GM12878 (cell line): ENCODE data around the gene CCDC172. TPM values are rescaled to one million over a fixed set of nuclear protein-coding genes. Genes with fewer than 3 reads are reported as not detected.

Source experiments
- ATAC-seq: fragments of 200-7000 bp; cut with Tn5 transposase; 3 replicates; pipeline ENCODE4 v1.9.1; 2020; ENCODE audit warnings: mild to moderate bottlenecking, moderate library complexity
- BruUV-seq: library from RNA; stranded (reverse); fragments of 400-500 nt; replicated peaks from 2 replicates; lab custom pipeline; 2021; lab: Mats Ljungman, UMichigan
- CTCF ChIA-PET: fragments of 300-600 bp; sonication (Branson Sonifier 250); formaldehyde crosslinking; extraction: SDS; loops from one replicate; lab custom pipeline; 2021; ENCODE audit warnings: inconsistent platforms; lab: Yijun Ruan, JAX
- POLR2A ChIA-PET: fragments of 350-600 bp; formaldehyde crosslinking; extraction: SDS; loops from one replicate; lab custom pipeline; 2021; ENCODE audit warnings: inconsistent platforms; lab: Charles Lee
- RAD21 ChIA-PET: fragments of 300-600 bp; sonication (Branson Sonifier 250); formaldehyde crosslinking; loops from one replicate; lab custom pipeline; 2023; ENCODE audit warnings: antibody characterized with exemption; ENCODE audit not compliant: unreplicated experiment; lab: Charles Lee
- SMC1A ChIA-PET: fragments of 300-600 bp; sonication (Branson Sonifier 250); formaldehyde crosslinking; loops from one replicate; lab custom pipeline; 2023; ENCODE audit not compliant: unreplicated experiment, uncharacterized antibody; lab: Charles Lee
- DNase-seq: peaks from one replicate; pipeline ENCODE4 v3.0.0-alpha.2; 2011; ENCODE audit warnings: low read depth, low spot score
- FAIRE-seq: peaks from 3 replicates; lab custom pipeline; 2011; peaks lifted over from hg19 to GRCh38; lab: Jason Lieb, UNC
- H2AFZ ChIP-seq: 2 replicates; pipeline ENCODE4 v1.6.0; 2011; ENCODE audit warnings: low read depth, low read length, control low read depth; ENCODE audit not compliant: control insufficient read depth
- H3K27ac ChIP-seq: 2 replicates; pipeline ENCODE4 v1.5.1; 2011; ENCODE audit warnings: control low read depth; ENCODE audit not compliant: control insufficient read depth, insufficient read depth
- H3K27me3 ChIP-seq, 2 experiments: replicated peaks in 1 of 2; 2 replicates each; pipeline versions ENCODE4 v1.6.0 to v1.6.1; 2011; ENCODE audit warnings: low read length in 1 of 2; ENCODE audit not compliant: control insufficient read depth in 2 of 2, insufficient read depth in 2 of 2
- H3K36me3 ChIP-seq, 2 experiments: 2 replicates each; pipeline ENCODE4 v1.5.1; 2011; ENCODE audit warnings: low read length in 1 of 2; ENCODE audit not compliant: control insufficient read depth in 2 of 2, insufficient read depth in 2 of 2
- H3K4me1 ChIP-seq: 2 replicates; pipeline ENCODE4 v1.6.1; 2011; ENCODE audit warnings: mild to moderate bottlenecking, low read length, moderate library complexity, mixed read lengths; ENCODE audit not compliant: control insufficient read depth, insufficient read depth
- H3K4me2 ChIP-seq: 2 replicates; pipeline ENCODE4 v1.6.0; 2011; ENCODE audit warnings: control low read depth; ENCODE audit not compliant: control insufficient read depth, insufficient read depth
- H3K4me3 ChIP-seq: fragments of 200-600 bp; sonication (generic); 2 replicates; pipeline ENCODE4 v1.5.1; 2016
- H3K79me2 ChIP-seq: 2 replicates; pipeline ENCODE4 v1.6.0; 2011; ENCODE audit warnings: low read length; ENCODE audit not compliant: control insufficient read depth, insufficient read depth
- H3K9ac ChIP-seq: 2 replicates; pipeline ENCODE4 v1.8.0; 2011; ENCODE audit warnings: low read length, control low read depth, mixed read lengths; ENCODE audit not compliant: control insufficient read depth, insufficient read depth
- H3K9me3 ChIP-seq: replicated peaks from 3 replicates; pipeline ENCODE4 v1.5.1; 2011; ENCODE audit warnings: mild to moderate bottlenecking, low read length; ENCODE audit not compliant: control insufficient read depth, insufficient read depth
- H4K20me1 ChIP-seq: 2 replicates; pipeline ENCODE4 v1.6.0; 2011; ENCODE audit not compliant: control insufficient read depth, insufficient read depth
- ATF7 ChIP-seq: fragments of 450-650 bp; IDR thresholded peaks from 2 replicates; pipeline ENCODE4 v1.6.1; 2016; ENCODE audit warnings: low read depth, mild to moderate bottlenecking
- BACH1 ChIP-seq: fragments of 450-650 bp; IDR thresholded peaks from 2 replicates; pipeline ENCODE4 v1.6.1; 2017; ENCODE audit warnings: mild to moderate bottlenecking, borderline replicate concordance
- HSF1 ChIP-seq: fragments of 150-350 bp; IDR thresholded peaks from 2 replicates; pipeline ENCODE4 v1.6.1; 2014; ENCODE audit warnings: mild to moderate bottlenecking, low read depth, low read length
- JUND ChIP-seq: IDR thresholded peaks from 2 replicates; pipeline ENCODE4 v1.6.1; 2012; ENCODE audit warnings: low read depth, mild to moderate bottlenecking, low read length, improper control_type of control experiment, moderate library complexity
- KLF5 ChIP-seq: fragments of 450-650 bp; IDR thresholded peaks from 2 replicates; pipeline ENCODE4 v1.6.1; 2014; ENCODE audit warnings: mild to moderate bottlenecking; ENCODE audit not compliant: partially characterized antibody
- MYC ChIP-seq: IDR thresholded peaks from 2 replicates; pipeline ENCODE4 v1.6.1; 2011; ENCODE audit warnings: mild to moderate bottlenecking, low read length, moderate library complexity, inconsistent platforms; ENCODE audit not compliant: insufficient read depth, insufficient replicate concordance, insufficient read length, severe bottlenecking
- POU2F2 ChIP-seq: IDR thresholded peaks from 3 replicates; pipeline ENCODE4 v1.6.1; 2011; ENCODE audit warnings: low read depth, mild to moderate bottlenecking, low read length, borderline replicate concordance
- RUNX3 ChIP-seq: IDR thresholded peaks from 2 replicates; pipeline ENCODE4 v1.6.1; 2012; ENCODE audit warnings: low read length, inconsistent platforms
- SIN3A ChIP-seq: IDR thresholded peaks from 2 replicates; pipeline ENCODE4 v1.6.1; 2012; ENCODE audit warnings: low read depth, low read length, improper control_type of control experiment
- SPI1 ChIP-seq: IDR thresholded peaks from 2 replicates; pipeline ENCODE4 v1.6.1; 2011; ENCODE audit warnings: low read depth, mild to moderate bottlenecking, low read length, moderate library complexity, borderline replicate concordance; ENCODE audit not compliant: insufficient read depth
- YY1 ChIP-seq: IDR thresholded peaks from 2 replicates; pipeline ENCODE4 v1.6.1; 2011; ENCODE audit warnings: low read depth, mild to moderate bottlenecking, low read length
- ZZZ3 ChIP-seq: IDR thresholded peaks from 2 replicates; pipeline ENCODE4 v1.6.1; 2011; ENCODE audit warnings: low read depth; ENCODE audit not compliant: control insufficient read depth, insufficient read length
- WGBS: methylation state at CpG from one replicate; pipeline ENCODE4 v1.1.6; 2016; ENCODE audit warnings: low lambda C conversion rate; ENCODE audit not compliant: insufficient replicate concordance, insufficient coverage; ENCODE audit errors: missing lambda C conversion rate; 5-methylcytosine and 5-hydroxymethylcytosine counted together
- in situ Hi-C: fragments of 300-500 bp; cut with MboI; formaldehyde crosslinking; loops from 9 replicates; pipeline ENCODE4 v1.14.3; 2018; ENCODE audit warnings: mixed read lengths
- intact Hi-C: fragments of 100-400 bp; cut with micrococcal nuclease; formaldehyde crosslinking; loops from one replicate; pipeline ENCODE4 v1.14.2; 2022; ENCODE audit not compliant: unreplicated experiment
- polyA plus RNA-seq, 11 experiments: library from polyadenylated mRNA; depleted of rRNA in 4 of 11; unstranded in 6 of 11; stranded (reverse) in 5 of 11; fragments of >200 nt; fragmentation: Nextera tagmentation in 4 of 11; fragmentation: Illumina TruSeq in 1 of 11; extraction: Ambion mirVana in 4 of 11; extraction: Trizol in 1 of 11; gene quantifications; 1 replicate in 1 of 11; 2 replicates in 10 of 11; pipeline versions ENCODE4 v1.2.1 to v1.2.3, GENCODE V29; 2011 to 2016; ENCODE audit warnings: inconsistent platforms in 2 of 11, missing spikeins in 2 of 11, low read depth in 1 of 11
- total RNA-seq, 4 experiments: library from RNA; depleted of rRNA in 3 of 4; stranded (reverse); fragments of >200 nt in 3 of 4; fragmentation: Illumina TruSeq in 1 of 4; extraction: Trizol in 1 of 4; gene quantifications; 2 replicates each; pipeline versions ENCODE4 v1.2.1 to v1.2.3, GENCODE V29; 2013 to 2021
- TF ChIP-seq, protein P1 (sequence below), 3 experiments: IDR thresholded peaks in 2 of 3; conservative IDR thresholded peaks in 1 of 3; 2 replicates each; pipeline ENCODE4 v1.5.1; 2011; ENCODE audit warnings: low read depth in 3 of 3, low read length in 3 of 3, mild to moderate bottlenecking in 3 of 3, control low read depth in 2 of 3, moderate library complexity in 2 of 3, inconsistent platforms in 1 of 3, mixed read lengths in 1 of 3; ENCODE audit not compliant: control insufficient read depth in 2 of 3, insufficient read depth in 1 of 3; ENCODE audit errors: extremely low read depth in 1 of 3

The CCDC172 gene
- total and polyA plus RNA-seq, 10 of the 15 experiments (the other 5 are each of a cell fraction or from before 2014, with no cell fraction given), result not detected

DNA sequence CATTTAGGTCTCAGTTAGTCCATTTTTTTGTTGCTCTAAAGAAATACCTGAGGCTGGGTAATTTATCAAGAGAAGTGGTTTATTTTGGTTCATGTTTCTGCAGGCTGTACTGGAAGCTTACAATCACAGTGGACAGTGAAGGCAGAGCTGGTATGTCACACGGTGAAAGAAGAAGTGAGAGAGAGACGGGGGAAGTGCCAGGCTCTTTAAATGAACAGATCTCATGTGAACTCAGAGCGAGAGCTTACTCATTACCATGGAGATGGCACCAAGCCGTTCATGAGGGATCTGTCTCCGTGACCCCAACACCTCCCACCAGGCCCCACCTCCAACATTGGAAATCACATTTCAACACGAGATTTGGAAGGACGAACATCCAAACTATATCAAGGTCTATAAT lies 84.5 kb downstream of the CCDC172 start:
- Histone ChIP-seq H3K27me3 (no peaks in the 10 kb centered on the region), H3K4me3 (no peak overlapping the region), H4K20me1 (no peaks in the 10 kb centered on the region), H3K27ac (no peak overlapping the region), H3K79me2 (no peaks in the 10 kb centered on the region), H3K9ac (no peak overlapping the region), H2AFZ (no peak overlapping the region), H3K4me2 (no peak overlapping the region), H3K4me1 (no peaks in the 10 kb centered on the region), H3K9me3 (no peaks in the 10 kb centered on the region), H3K36me3 (no peaks in the 10 kb centered on the region)
- ChIA-PET RAD21 (no interaction called here), SMC1A (no interaction called here), POLR2A (no interaction called here), CTCF (no interaction called here)
- no TSS peak for BruUV-seq
- TF ChIP-seq MYC (no peak), YY1 (no peak), POU2F2 (no peak), KLF5 (no peak), SPI1 (peak; percentile 69; the same call in 1 of the 2 replicates)
- ATAC-seq (peak; percentile 89), DNase-seq (peak; percentile 12), FAIRE-seq (no peak)
- in situ Hi-C loops, result no loop called here
- intact Hi-C loops, result no loop called here
- 9% methylated on average over 7 of the region's 7 CpGs for WGBS

DNA sequence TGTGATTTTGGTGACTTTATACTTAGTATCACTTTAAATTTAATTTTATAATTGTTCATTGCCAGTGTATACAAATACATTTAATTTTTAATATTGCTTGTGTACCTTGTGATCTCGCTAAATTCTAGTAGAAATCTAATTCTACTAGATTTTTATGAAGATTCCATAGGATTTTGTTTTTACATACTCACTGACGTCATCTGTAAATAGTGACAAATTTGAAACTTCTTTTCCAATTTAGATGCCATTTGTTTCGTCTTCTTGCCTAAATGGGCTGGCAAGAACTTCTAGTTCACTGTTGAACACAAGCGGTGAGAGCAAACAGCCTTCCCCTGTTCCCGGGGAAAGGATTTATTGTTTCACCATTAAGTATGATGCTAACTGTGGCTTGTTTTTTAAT lies 86.1 kb downstream of the CCDC172 start:
- FAIRE-seq, result no peak
- Histone ChIP-seq H4K20me1 (no peaks in the 10 kb centered on the region), H3K4me2 (no peak overlapping the region), H3K4me1 (no peaks in the 10 kb centered on the region), H3K36me3 (no peaks in the 10 kb centered on the region), H3K9me3 (no peaks in the 10 kb centered on the region), H3K27me3 (no peaks in the 10 kb centered on the region), H3K4me3 (no peak overlapping the region), H3K79me2 (no peaks in the 10 kb centered on the region), H3K27ac (no peak overlapping the region), H2AFZ (no peak overlapping the region), H3K9ac (no peak overlapping the region)
- SMC1A ChIA-PET, result no interaction called here
- RAD21 ChIA-PET, result no interaction called here
- intact Hi-C loops (no loop called here), in situ Hi-C loops (no loop called here)
- no peak for ATAC-seq
- DNase-seq, result no peak
- WGBS, result 48% methylated on average over 5 of the region's 5 CpGs
- POLR2A ChIA-PET, result no interaction called here
- CTCF ChIA-PET, result no interaction called here
- no peak for TF ChIP-seq JUND
- no peak for TF ChIP-seq RUNX3
- TF ChIP-seq ATF7, result 0 out of 2 replicates have a peak, but pooled peaks have one; percentile 12
- TF ChIP-seq ZZZ3, result no peak
- TF ChIP-seq SIN3A, result no peak
- TF ChIP-seq HSF1, result no peak
- TF ChIP-seq, protein P1, sequence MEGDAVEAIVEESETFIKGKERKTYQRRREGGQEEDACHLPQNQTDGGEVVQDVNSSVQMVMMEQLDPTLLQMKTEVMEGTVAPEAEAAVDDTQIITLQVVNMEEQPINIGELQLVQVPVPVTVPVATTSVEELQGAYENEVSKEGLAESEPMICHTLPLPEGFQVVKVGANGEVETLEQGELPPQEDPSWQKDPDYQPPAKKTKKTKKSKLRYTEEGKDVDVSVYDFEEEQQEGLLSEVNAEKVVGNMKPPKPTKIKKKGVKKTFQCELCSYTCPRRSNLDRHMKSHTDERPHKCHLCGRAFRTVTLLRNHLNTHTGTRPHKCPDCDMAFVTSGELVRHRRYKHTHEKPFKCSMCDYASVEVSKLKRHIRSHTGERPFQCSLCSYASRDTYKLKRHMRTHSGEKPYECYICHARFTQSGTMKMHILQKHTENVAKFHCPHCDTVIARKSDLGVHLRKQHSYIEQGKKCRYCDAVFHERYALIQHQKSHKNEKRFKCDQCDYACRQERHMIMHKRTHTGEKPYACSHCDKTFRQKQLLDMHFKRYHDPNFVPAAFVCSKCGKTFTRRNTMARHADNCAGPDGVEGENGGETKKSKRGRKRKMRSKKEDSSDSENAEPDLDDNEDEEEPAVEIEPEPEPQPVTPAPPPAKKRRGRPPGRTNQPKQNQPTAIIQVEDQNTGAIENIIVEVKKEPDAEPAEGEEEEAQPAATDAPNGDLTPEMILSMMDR (IDR thresholded peaks at IDR 0.05 in 2 of 3, conservative IDR thresholded peaks at IDR 0.05 in 1 of 3; ENCODE audit: control insufficient read depth in 2 of 3, extremely low read depth in 1 of 3, insufficient read depth in 1 of 3, low read depth in 3 of 3, low read length in 3 of 3), result no peak
- no peak for TF ChIP-seq BACH1
- no TSS peak for BruUV-seq
